ENCODE data around the gene KIAA2012.
A peak's percentile ranks its signal among the peaks of the same experiment; 100 is the strongest.

Gene KIAA2012

GRCh38 chr2:202033317-202034248 lies 39.5 kb upstream of the KIAA2012 start, which contains the start of gene FZD7:
Gene FZD7 (plus strand): TSS chr2:202033855. CDS start chr2:202034648, 793 bp downstream.
- Histone ChIP-seq H3K27ac (ENCODE audit: low read length) (peak within 1 kb of the TSS; percentile 68), H3K4me1 (ENCODE audit: low read length) (peaks cover under 1% of the 10 kb centered on the region; the same call in 1 of the 2 replicates), H2AFZ (ENCODE audit: low read depth, low read length) (peak within 1 kb of the TSS; percentile 99), H3K79me2 (ENCODE audit: low read length) (no peaks in the 10 kb centered on the region), H4K20me1 (ENCODE audit: insufficient read depth, low read length) (no peaks in the 10 kb centered on the region), H3K4me3 (ENCODE audit: low read length) (peak within 1 kb of the TSS; percentile 96), H3K9me3 (ENCODE audit: insufficient read depth, low read length) (no peaks in the 10 kb centered on the region), H3K4me2 (ENCODE audit: low read length) (peak within 1 kb of the TSS; percentile 78), H3K36me3 (replicated peaks; ENCODE audit: low read depth, low read length) (no peaks in the 10 kb centered on the region), H3K27me3 (ENCODE audit: low read depth, low read length) (no peaks in the 10 kb centered on the region), H3K9ac (ENCODE audit: low read length) (peak within 1 kb of the TSS; percentile 71)
- TF ChIP-seq CTCF (IDR thresholded peaks at IDR 0.05; ENCODE audit: low read depth, low read length) (peak; percentile 36; the same call in 1 of the 2 replicates), EZH2phosphoT487 (IDR thresholded peaks at IDR 0.05; ENCODE audit: low read depth) (no peak)

- no peaks in the 10 kb centered on the region for H3K36me3 ChIP-seq (replicated peaks; ENCODE audit: low read depth, low read length)
- H2AFZ ChIP-seq (ENCODE audit: low read depth, low read length) = 0 out of 2 replicates have a peak overlapping the region, but pooled peaks have one; percentile 79
- peak overlapping the region; percentile 71 for H3K9ac ChIP-seq (ENCODE audit: low read length)
- peak overlapping the region; percentile 79 for H3K4me3 ChIP-seq (ENCODE audit: low read length)
- no peaks in the 10 kb centered on the region for H3K27me3 ChIP-seq (ENCODE audit: low read depth, low read length)
- peaks cover 10% of the 10 kb centered on the region for H3K4me1 ChIP-seq (ENCODE audit: low read length)
- H3K9me3 ChIP-seq (ENCODE audit: insufficient read depth, low read length) = no peaks in the 10 kb centered on the region
- TF ChIP-seq EZH2phosphoT487 (IDR thresholded peaks at IDR 0.05; ENCODE audit: low read depth) (no peak), CTCF (IDR thresholded peaks at IDR 0.05; ENCODE audit: low read depth, low read length) (no peak)
- peak overlapping the region; percentile 75 for H3K4me2 ChIP-seq (ENCODE audit: low read length)
- H3K79me2 ChIP-seq (ENCODE audit: low read length) = no peaks in the 10 kb centered on the region
- H3K27ac ChIP-seq (ENCODE audit: low read length) = peak overlapping the region; percentile 68; the same call in 1 of the 2 replicates
- no peaks in the 10 kb centered on the region for H4K20me1 ChIP-seq (ENCODE audit: insufficient read depth, low read length)
Measured at GRCh38 chr2:202034249-202035088, 38.6 kb upstream of the KIAA2012 start.

GRCh38 chr2:202035089-202035940 lies 37.7 kb upstream of the KIAA2012 start:
- Histone ChIP-seq H3K4me2 (ENCODE audit: low read length) (no peak overlapping the region), H3K9ac (ENCODE audit: low read length) (no peak overlapping the region), H4K20me1 (ENCODE audit: insufficient read depth, low read length) (no peaks in the 10 kb centered on the region), H3K27ac (ENCODE audit: low read length) (no peak overlapping the region), H3K36me3 (replicated peaks; ENCODE audit: low read depth, low read length) (no peaks in the 10 kb centered on the region), H3K9me3 (ENCODE audit: insufficient read depth, low read length) (no peaks in the 10 kb centered on the region), H3K4me1 (ENCODE audit: low read length) (peaks cover 13% of the 10 kb centered on the region), H3K79me2 (ENCODE audit: low read length) (no peaks in the 10 kb centered on the region), H2AFZ (ENCODE audit: low read depth, low read length) (no peak overlapping the region), H3K27me3 (ENCODE audit: low read depth, low read length) (no peaks in the 10 kb centered on the region), H3K4me3 (ENCODE audit: low read length) (no peak overlapping the region)
- TF ChIP-seq CTCF (IDR thresholded peaks at IDR 0.05; ENCODE audit: low read depth, low read length) = no peak
- no peak for TF ChIP-seq EZH2phosphoT487 (IDR thresholded peaks at IDR 0.05; ENCODE audit: low read depth)

Measured in OCI-LY3 (cell line).